AG10803 (cell line): ENCODE results near the gene RUVBL2.

ENCODE experiments used
- DNase-seq: peaks from one replicate; pipeline ENCODE4 v3.0.0; 2010; ENCODE audit warnings: low read depth
- H3K4me3 ChIP-seq: 2 replicates; pipeline ENCODE4 v1.5.1; 2011; ENCODE audit warnings: mild to moderate bottlenecking, low read length, control low read depth
- TF ChIP-seq, protein P1 (sequence below): conservative IDR thresholded peaks from 2 replicates; pipeline ENCODE4 v1.5.1; 2011; ENCODE audit warnings: mild to moderate bottlenecking, low read length, control low read depth, inconsistent platforms

The RUVBL2 gene

DNA sequence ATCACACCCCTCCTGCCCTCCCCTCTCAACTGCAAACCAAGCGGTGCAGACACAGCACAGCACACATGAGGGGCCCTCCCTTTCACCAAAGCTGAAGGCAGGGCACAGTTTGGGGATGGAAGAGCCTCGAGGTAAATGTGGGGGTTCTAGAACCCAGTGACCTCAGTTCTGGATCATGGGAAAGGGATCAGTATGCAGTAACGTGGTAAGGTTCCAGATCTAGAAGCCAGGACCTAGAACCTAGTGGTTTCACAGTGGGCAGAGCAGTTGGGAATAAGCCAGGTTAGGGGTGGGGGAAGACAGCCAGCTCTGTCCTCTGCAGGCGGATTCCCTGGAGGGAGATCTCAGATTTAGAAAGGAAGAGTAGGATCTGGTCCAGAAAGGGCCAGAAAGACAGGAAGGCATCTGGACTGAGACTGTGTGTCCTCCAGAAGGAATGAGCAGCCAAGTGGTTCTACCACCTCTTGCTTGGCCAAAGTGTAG is 25.5 kb upstream of the RUVBL2 start:
- no peak overlapping the region for H3K4me3 ChIP-seq
- TF ChIP-seq, protein P1, sequence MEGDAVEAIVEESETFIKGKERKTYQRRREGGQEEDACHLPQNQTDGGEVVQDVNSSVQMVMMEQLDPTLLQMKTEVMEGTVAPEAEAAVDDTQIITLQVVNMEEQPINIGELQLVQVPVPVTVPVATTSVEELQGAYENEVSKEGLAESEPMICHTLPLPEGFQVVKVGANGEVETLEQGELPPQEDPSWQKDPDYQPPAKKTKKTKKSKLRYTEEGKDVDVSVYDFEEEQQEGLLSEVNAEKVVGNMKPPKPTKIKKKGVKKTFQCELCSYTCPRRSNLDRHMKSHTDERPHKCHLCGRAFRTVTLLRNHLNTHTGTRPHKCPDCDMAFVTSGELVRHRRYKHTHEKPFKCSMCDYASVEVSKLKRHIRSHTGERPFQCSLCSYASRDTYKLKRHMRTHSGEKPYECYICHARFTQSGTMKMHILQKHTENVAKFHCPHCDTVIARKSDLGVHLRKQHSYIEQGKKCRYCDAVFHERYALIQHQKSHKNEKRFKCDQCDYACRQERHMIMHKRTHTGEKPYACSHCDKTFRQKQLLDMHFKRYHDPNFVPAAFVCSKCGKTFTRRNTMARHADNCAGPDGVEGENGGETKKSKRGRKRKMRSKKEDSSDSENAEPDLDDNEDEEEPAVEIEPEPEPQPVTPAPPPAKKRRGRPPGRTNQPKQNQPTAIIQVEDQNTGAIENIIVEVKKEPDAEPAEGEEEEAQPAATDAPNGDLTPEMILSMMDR = no peak
- peak; percentile 61 for DNase-seq

DNA sequence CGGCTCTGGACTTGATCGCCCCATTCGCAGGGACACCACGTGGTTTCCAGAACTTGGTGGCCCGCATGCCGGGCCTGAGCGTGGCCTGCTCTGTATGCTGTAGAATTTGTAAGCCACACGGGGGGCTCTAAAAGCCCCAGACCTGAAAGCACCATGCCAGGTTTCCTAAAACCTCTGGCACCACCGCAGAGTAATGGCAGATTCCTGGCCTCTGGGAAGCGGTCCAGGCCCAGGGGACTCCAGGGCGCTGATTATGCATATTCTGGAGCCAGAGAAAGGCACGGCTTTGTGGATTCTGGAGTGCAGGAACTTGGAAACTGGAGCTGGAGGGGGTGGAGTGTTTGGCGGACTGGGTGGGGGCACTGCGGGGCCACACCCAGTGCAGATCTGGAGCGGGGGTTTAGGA is 24.9 kb upstream of the RUVBL2 start:
- TF ChIP-seq, protein P1 = no peak
- no peak overlapping the region for H3K4me3 ChIP-seq
- DNase-seq = no peak

DNA sequence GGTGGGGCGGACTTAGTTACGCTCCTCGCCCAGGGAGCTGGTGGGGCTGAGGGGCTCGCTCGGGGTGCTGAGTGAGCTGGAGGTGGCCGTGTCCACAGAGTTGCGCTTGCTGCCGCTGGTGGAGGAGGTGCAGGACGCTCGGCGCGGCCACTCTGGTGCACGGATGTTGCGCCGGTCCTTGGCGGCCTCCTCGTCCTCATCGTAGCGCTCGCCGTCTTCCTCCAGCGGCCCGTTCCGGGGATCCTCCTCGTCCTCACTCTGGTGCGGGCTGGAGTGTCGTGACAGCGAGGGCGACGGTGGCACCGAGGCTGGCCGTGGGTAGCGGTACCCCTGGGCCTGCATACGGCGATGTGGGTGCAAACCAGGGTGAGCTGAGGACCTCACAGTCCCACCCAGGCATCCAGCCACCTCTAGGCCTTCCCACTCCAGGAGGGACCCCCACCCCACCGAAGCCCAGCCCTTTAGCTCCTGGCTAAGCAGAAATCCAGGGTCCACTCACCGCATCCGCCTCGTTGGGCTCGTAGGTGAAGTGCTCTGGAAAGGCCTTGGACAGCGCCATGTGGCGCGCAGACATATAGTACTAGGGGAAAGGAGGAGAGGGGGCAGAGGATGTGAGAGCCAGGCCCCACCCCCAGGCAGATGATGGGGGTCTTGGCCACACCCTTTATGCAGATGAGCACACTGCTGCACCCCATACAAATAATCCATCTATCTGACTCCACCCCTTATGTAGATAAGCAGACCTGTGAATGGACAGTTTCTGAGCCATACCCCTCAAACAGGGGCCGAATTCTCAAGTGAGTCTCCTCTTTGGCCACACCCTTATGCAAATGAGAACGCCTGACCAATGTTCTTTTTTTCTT is 24.2 kb upstream of the RUVBL2 start:
- H3K4me3 ChIP-seq = no peak overlapping the region
- no peak for DNase-seq
- TF ChIP-seq, protein P1 = no peak

DNA sequence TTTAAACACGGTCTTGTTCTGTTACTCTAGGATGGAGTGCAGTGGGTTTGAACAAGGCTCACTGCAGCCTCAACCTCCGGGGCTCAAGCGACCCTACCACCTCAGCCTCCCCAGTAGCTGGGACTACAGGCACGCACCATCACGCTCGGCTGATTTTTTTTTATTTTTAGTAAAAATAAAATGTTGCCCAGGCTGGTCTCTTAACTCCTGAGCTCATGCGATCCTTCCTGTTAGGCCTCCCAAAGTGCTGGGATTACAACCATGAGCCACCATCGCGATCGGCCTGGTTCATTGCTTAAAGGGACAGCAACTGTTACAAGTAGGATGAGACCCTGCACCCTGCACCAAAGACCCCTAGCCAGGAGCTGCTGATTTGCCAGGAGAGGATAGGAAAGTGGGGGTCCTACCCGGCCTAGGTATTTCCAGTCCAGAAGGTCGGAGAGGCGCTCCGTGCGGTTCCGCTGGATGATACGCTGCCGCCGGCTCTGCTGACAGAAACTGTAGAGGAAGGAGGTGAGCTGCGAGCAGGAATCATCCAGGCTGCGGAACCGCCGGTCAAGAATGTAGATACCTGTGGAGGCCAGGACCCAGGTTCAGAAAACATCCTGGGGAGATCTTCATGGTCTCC is 23.4 kb upstream of the RUVBL2 start:
- no peak overlapping the region for H3K4me3 ChIP-seq
- no peak for DNase-seq
- TF ChIP-seq, protein P1 = no peak

DNA sequence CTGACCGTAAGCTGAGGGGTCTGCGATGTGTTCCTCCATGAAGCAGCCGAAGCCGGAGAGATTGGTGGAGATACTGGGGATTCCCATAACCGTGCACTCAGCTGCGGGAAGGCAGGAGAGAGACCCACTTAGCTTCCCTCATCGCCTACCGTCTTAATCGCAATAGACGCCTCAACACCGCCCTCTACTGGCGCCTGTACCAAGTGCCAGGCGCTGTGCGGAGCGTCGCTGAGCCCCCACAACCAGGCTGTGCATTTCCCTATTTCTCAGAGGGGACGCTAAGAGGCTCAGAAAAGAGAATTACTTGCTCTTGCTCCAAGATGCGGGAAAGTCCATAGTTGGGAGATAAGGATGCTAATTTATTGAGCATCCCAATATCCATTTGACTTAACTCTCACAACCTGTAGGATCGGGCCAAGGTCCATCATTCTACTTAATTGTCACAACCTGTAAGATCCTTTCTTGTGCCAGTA is 22.7 kb upstream of the RUVBL2 start:
- TF ChIP-seq, protein P1 = peak; percentile 90
- DNase-seq = peak; percentile 66

DNA sequence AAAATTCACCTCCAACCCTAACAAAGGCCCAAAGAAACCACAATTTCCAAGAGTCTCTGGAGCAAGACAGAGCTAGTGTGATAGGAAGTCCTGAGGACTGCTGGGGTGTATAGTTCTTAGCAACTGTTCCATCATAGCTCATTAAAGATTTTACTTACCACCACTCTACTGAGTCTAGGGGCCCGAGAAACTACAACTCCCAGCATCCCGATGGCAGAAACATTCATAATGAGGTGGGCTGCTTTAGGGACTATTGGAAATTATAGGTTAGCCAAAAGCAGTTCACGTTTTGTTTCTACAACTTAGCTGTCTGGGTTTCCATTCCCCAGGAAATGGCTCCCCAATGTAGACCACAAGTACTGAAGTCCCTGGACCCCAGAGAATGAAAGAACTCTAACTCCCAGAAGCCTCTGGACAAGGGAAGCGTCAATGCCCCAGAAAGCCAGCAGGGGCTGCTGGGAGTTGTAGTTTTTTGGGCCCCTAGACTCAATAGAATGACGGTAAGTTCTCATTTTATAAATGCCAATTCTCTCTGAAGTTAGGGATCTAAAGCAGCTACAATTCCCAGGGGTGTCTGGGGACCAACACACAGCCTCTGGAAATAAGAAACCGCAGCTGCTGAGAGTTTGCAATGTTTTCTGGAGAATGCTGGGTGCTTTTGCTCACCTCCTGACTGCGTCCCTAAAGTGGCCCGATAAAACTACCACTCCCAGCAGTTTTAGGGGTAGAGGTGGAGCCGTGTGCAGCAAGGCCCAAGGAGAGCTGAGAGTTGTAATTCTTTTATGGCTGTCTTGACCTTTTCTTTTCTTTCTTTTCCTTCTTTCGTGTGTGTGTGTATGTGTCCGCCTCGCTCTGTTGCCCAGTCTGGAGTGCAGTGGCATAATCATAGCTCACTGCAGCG is 17.5 kb upstream of the RUVBL2 start:
- TF ChIP-seq, protein P1 = no peak
- no peak overlapping the region for H3K4me3 ChIP-seq
- no peak for DNase-seq

More for the DNA sequence above, 22.7 kb upstream of the RUVBL2 start:
- H3K4me3 ChIP-seq = no peak overlapping the region
